ENCODE data around the gene NHLRC4.

The NHLRC4 gene

GRCh38 chr16:554640-555365, 12.0 kb upstream of the NHLRC4 start:
- no peak for DNase-seq

DNA sequence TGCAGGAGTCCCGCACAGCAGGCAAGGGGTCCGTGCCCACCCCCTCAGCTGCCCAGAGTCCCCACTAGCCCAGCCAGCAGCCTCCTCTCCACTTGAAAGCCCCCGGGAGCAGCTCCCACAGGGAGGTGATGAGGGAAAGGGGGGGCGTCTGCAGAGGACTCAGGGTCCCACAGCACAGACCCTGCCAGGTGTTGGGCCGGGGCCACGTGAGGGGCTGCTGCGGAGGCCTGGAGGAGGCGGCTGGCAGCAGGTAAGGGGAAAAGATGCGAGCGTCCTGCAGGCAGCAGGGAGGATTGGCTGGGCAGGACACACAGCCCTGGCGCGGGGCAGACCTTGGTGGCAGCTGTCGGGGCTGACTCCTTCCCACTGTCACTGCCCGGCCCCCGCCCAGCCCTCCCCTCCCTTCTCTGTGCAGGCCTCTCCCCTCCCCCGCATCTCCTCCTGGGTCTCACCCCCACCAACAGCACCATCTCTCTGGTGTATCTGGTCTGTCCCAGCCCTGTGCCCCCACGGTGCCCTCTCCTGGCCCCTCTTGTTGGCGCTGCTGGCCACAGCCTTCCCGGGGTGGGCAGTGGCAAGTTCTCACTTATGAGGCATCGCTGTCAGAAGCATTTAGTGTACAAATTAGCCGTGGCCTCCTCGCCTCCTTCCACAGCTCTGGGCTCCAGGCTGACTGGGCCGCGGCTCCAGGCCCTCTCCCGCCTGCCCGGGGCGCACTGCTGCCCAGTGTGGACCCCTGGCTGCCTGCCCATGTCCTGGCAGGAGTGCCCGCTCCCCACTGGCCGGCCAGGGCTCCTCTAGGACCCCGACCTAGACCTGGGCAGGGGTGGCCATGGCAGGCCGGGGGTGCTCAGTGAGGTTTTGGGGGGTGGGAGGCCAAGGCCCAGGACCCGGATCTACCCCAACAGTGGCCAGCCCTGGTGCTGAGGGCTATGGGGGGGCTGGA, 11.0 kb upstream of the NHLRC4 start:
- no peak for DNase-seq

DNA sequence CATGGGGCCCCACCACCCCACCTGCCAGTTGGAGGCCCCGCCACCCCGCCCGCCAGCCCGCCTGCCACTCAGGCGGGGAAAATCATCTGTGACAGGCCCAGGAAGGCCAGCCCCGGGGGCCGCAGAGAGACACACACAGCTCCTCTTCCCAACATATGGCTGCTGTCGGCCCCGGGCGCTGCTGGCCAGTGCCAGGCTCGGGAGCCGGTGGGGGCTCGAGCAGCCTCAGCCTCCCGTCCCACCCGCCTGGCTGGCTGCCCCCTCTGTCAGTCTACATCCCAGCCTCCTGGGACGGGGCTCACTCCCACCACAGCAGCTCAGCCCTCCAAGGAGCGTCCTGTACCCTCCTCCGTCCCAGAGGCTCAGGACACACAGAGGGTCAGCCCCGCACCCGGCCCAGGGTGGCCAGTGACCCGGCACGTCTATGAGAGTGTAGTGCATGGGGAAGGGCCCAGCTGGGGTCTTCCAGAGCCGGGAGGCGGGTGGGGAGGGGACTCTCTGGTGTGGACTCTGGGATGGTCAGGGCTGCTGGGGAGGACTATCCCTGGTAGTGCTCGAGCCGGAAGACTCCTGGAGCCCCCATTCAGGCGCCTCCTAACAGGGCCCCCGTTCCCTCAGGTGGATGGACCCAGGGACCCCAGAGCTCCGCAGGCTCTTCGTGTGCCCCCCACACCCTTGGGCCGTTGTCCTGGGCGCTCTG, 10.2 kb upstream of the NHLRC4 start:
- no peak for DNase-seq

GRCh38 chr16:557463-558297, 9.1 kb upstream of the NHLRC4 start:
- no peak for DNase-seq

GRCh38 chr16:558298-559020, 8.3 kb upstream of the NHLRC4 start:
- DNase-seq = no peak

- no peak for DNase-seq
These were observed 7.8 kb upstream of the NHLRC4 start for GRCh38 chr16:559021-559380.

DNA sequence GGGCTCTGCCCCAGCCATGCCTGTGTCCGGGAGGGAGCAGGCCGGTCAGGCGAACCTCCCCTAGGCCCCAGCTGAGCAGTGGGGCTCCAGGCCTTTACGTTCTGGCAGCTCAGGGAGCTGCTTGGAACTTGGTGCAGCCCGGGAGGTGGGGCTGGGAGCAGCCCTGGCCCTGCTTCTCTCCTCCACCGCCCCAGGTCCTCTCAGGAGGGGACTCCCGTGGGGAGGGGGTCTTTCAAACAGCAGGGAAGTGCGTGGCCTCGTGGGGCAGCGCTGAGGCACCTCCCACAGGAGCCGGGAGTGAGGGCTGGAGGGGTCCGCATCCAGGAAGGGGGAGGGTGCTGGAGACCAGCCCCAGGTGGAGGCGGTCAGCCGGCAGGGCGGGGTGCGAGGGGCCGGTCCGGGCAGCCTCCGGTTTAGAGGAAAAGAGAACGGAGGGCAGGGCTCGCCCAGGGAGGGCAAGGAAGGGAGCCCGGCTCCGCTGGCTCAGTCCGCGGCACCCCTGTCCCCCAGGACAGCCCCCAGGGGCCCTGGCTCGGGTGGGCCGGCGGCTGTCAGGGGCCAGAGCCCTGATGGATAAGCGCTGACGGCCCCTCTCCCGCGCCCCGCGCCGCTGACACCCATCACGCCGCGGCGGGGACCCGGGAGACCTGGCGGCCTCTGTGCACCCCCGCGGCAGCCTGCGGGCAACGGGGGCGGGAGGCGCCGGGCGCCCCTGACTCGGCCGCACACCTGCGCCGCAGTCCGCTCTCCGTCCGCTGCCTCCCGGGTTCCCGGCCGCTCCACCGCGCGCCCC, 7.2 kb upstream of the NHLRC4 start:
- no peak for DNase-seq

DNA sequence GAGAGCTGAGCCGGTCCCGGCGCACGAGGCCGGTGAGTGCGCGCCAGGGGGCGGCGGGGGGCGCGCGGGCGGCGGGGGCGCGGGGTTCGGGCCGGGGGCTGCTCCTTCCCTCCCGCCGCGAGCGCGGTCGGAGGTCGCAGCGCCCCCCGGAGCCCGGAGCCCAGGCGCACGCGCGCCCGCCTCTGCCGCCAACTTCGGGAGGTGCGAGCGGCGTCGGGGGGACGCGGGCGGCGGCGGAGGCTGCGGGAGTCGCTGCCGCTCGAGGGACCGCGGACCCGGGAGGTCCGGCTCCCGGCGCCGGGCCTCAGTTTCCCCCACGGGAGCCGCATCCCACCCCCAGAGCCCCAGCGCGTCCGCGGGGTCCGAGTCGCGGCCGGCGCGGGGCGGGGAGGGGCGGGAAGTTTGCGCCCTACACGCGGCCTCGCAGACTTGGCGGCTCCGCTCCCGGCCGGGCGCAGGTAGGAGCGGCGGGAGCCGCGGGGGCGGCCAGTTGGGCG, 6.6 kb upstream of the NHLRC4 start, which contains the start of gene PRR35:
TSS of gene PRR35 (plus strand) at position 191 of the 497 bp plus-strand sequence. CDS start 2,901 bp downstream, outside the sequence.
- no peak for DNase-seq

DNA sequence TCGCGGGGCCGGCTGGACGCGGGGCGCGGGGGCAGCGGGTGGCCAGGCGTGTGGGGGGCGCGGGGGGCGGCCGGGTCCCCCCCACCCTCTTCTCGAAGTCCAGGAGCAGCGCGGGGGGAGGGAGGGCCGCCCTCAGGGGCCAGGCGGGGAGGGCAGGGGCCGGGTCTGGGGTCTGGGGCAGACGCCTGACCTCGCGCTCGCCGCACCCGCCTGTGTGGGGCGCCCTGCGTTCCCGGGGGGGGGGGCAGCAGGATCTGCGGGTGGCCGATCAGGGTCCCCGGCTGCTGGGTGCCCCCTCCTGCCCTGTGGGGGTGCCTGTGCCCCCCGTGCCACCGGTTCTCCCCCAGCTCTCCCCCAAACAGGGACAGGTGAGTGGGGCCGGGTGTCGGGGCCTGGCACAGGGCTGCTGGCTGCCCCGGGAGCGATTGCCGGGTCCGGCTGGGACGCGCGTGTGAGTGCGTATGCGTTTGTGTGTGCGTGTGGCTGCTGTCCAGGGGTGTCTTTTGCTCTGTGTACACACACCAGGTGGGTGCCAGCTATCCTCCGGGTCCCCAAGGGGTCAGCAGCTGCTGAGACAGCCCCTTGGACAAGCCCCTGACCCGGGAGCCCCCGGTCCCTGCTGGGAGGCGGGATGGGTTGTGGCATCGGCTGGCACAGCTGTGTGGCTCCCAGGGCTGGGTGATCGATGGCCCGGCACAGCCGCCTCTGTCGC, 5.9 kb upstream of the NHLRC4 start:
- DNase-seq = no peak

DNA sequence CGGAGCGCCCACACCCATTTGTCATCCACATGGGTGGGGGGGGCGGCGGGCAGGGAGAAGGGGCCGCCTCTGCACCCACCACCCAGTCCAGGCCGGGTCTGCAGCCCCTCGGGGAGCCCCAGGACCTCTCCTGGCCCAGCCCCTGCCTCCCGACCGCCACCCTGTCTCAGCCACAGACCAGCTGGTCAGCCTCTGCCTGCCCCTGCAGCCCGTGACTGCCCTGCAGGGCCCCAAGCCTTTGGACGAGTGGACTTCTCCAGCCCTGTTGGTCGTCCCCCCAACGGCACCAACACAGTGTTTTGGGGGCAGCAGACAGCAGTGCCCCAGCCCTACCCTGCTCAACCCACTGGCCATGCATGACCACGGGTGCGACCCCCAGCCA, 5.4 kb upstream of the NHLRC4 start:
- no peak for DNase-seq

GRCh38 chr16:561957-562938, 4.6 kb upstream of the NHLRC4 start:
- no peak for DNase-seq

DNA sequence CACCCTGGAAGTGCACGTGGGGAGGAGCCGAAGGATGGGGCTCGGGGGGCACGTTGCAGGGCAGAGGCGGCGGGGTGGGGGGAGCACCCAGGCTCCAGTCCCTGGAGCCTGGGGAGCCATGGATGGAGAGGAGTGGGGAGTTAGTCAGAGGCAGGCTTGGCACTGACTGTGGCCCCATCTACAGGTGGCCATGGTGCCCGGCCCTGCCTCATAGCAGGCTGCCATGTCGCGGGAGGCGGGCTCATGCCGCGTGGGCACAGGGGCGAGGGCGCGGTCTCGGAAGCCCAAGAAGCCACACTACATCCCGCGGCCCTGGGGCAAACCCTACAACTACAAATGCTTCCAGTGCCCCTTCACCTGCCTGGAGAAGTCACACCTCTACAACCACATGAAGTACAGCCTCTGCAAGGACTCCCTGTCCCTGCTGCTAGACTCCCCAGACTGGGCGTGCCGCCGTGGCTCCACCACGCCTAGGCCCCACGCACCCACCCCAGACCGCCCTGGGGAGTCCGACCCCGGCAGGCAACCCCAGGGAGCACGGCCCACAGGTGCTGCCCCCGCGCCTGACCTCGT, 3.6 kb upstream of the NHLRC4 start:
- no peak for DNase-seq

- no peak for DNase-seq
These were observed 2.0 kb upstream of the NHLRC4 start for GRCh38 chr16:564690-565418.

DNA sequence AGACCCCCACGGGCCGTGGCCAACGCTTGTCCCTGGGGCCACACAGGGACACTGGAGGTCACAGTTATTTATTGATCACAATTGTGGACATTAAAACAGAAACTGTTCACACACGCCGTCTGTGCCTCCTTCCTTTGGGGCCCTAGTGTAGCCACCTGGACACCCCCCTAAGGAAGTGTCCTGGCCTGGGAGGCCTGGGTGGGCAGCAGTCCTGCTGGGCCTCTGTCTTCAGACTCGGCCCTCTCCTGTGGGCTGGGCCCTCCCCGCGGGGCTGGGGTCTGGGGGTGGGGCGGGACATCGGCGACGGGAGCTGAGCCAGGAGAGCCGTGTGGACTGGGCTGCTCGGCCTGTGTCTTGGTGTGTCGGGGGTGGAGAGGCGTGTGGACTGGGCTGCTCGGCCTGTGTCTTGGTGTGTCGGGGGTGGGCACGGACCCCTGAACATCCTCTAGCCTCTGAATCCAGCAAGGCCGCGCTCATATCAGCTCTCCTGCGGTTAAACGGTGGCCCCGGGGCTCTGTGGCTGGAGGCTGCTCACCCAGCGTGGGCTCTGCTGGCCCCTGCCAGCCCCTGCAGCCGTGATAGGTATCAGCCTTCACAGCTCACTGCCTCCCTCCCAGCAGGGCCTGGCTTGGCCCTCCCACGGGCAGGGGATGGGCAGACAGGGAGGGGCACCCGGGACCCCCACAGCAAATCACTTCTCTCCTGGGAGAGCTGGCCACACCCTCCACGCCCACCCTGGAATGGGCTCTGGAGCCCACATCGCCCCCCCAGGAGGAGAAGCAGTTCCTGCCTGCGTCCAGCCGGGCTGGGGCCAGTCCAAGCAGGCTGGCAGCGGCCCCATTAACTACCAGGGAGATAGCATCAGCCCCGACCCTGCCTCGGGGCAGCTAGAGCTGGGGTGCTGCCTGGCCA, 1.1 kb upstream of the NHLRC4 start:
- no peak for DNase-seq

DNA sequence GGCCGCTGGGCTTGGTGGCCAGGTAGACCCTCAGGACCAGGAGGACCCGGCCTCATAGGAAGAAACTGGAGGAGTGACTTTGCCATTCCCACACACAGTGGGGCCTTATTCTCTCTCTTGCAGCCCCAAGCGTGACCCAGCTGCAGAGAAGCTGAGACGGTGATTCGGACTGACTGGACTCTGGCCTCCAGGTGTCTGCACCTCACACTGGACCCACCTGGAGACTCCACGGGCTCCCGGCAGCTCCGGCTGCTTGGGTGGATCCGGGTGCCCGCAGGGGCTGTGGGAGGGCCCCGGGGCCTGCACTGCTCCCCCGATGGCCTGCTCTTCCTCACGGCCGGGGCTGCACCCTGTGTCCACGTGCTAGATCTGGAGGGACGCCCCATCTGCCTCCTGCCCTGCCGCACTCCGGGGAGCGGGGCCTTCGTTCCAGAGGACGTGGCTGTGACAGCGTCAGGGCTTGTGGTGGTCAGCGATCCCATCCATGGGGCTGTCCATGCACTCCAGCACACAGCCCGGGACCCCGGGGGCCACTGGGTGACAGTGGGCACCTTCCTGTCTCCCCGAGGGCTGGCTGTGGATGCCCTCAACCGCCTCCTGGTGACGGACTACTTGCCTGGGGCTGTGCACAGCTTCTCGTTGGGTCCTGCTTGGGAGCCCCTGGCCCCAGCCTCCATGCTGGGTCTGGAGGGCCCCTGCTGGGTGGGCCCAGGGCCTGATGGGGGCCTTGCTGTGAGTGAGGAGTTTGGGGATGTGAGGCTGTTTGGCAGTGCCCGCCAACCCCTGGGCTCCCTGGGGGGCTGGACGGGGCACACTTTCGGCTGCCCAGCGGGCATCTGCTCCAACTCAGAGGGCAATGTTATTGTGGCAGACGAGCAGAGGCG, 810 bp downstream of the NHLRC4 start:
- DNase-seq = no peak

Measured in activated T-cell treated with anti-CD3 and anti-CD28 coated beads, Interleukin-2, amount 50 U/mL, for 48 hours (primary cell).